ENCODE measurements around the gene C3orf18. TPM values are rescaled to one million over a fixed set of nuclear protein-coding genes. Genes with fewer than 3 reads are reported as not detected.
A peak's percentile ranks its signal among the peaks of the same experiment; 100 is the strongest.

The C3orf18 gene
- total and polyA plus RNA-seq, 12 donors, result 6.6 to 44.3 (median 14.7) TPM

DNA sequence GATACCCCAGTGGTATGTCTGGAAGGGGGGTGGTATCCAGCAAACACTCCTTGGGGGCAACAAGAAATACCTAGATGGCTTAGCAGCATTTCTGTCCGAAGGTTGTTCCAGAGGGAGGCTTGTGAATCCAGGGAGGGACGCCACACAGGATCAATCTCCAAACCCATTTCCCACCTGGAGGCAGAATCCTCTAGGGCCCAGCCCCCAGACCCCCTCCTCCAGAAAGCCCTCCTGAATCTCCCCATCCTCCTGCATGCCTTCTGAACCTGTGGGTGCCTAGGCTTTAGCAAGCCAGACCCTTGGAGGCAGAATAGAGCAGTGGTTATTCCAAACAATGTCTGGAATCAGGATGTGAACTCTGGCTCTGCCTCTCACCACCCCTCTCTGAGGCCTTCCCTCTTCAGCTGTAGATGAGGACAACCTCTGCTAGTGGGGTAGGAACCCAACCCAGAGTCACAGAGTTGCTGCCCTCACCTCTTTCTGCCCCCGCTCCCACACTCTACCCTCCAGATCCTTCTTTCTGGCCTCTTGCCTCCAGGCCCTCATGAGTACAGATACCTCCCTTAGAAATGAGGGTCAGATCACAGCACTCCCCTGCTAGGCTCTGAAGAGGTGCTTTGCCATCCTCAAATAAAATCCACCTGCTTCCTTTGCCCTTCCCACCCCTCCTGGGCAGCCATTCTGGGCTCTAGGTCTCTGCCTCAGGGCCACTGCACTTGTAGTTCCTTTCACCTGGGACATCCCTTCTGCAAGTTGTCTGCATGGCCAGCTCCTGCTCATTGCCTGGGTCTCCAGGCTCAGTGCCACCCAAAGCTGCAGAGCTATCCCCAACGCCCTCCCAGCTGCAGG is 35.9 kb upstream of the C3orf18 start:
- peaks cover 0 to 18% of the 10 kb centered on the region in 2 donors for H3K36me3 ChIP-seq (replicated peaks in 1 of 2)

DNA sequence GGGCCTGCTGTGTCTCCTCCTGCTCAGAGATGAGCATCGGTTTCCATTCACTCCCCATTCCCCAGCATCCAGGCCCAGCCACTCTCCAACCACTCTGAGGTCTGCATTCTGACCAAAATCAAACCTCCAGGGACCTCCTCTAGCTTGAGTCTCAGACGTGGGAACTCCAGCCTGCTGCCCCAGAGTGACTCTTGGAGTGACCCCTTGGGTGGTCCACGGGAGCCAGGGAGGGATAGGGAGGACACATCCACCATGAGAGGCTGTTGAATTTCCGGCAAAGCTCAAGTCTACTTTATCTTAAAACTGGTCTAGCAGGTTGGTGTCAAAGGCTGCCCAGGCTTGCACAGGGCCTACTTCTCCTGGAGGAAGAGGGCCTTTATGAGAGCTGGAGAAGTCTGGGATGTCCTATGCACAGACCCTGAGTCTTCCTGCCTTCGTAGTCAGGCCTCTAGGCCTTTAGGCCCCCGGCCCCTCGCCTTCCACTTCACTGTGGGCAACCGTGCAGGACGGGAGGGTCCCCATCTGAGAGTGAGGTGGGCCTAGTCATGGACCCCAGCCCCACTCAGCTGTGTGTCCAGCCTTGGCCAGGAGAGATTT is 35.1 kb upstream of the C3orf18 start:
- TF ChIP-seq, protein P1, sequence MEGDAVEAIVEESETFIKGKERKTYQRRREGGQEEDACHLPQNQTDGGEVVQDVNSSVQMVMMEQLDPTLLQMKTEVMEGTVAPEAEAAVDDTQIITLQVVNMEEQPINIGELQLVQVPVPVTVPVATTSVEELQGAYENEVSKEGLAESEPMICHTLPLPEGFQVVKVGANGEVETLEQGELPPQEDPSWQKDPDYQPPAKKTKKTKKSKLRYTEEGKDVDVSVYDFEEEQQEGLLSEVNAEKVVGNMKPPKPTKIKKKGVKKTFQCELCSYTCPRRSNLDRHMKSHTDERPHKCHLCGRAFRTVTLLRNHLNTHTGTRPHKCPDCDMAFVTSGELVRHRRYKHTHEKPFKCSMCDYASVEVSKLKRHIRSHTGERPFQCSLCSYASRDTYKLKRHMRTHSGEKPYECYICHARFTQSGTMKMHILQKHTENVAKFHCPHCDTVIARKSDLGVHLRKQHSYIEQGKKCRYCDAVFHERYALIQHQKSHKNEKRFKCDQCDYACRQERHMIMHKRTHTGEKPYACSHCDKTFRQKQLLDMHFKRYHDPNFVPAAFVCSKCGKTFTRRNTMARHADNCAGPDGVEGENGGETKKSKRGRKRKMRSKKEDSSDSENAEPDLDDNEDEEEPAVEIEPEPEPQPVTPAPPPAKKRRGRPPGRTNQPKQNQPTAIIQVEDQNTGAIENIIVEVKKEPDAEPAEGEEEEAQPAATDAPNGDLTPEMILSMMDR (IDR thresholded peaks at IDR 0.05), result no peak
- TF ChIP-seq POLR2A (IDR thresholded peaks at IDR 0.05), result no peak
- Histone ChIP-seq H3K27ac (peak overlapping the region in 4 of 5 donors; percentile 87 to 97 (median 92)), H3K4me1 (replicated peaks in 1 of 2) (peaks cover 31 to 34% of the 10 kb centered on the region in 2 donors), H3K27me3 (no peaks in the 10 kb centered on the region), H3K4me3 (no peak overlapping the region), H3K36me3 (replicated peaks in 1 of 2) (peaks cover 0 to 18% of the 10 kb centered on the region in 2 donors), H3K9me3 (replicated peaks in 1 of 3) (no peaks in the 10 kb centered on the region)
- WGBS, 4 donors, result 81 to 87% (median 84%) methylated on average over 8 to 9 of the region's 9 CpGs
- intact Hi-C loops (cut with DNase I), result no loop called here
- DNase-seq, result peak in 1 of 7 donors; percentile 14

More for the DNA sequence above, 35.9 kb upstream of the C3orf18 start:
- DNase-seq, result no peak
- Histone ChIP-seq H3K4me1 (replicated peaks in 1 of 2) (peaks cover 31 to 34% of the 10 kb centered on the region in 2 donors), H3K27ac (peak overlapping the region in 1 of 5 donors; percentile 97), H3K27me3 (no peaks in the 10 kb centered on the region), H3K9me3 (replicated peaks in 1 of 3) (no peaks in the 10 kb centered on the region), H3K4me3 (no peak overlapping the region)
- WGBS, 4 donors, result 69 to 95% (median 80%) methylated on average over 3 to 4 of the region's 4 CpGs
- TF ChIP-seq, protein P1 (IDR thresholded peaks at IDR 0.05), result no peak
- no peak for TF ChIP-seq POLR2A (IDR thresholded peaks at IDR 0.05)
- intact Hi-C loops (cut with DNase I), result no loop called here

DNA sequence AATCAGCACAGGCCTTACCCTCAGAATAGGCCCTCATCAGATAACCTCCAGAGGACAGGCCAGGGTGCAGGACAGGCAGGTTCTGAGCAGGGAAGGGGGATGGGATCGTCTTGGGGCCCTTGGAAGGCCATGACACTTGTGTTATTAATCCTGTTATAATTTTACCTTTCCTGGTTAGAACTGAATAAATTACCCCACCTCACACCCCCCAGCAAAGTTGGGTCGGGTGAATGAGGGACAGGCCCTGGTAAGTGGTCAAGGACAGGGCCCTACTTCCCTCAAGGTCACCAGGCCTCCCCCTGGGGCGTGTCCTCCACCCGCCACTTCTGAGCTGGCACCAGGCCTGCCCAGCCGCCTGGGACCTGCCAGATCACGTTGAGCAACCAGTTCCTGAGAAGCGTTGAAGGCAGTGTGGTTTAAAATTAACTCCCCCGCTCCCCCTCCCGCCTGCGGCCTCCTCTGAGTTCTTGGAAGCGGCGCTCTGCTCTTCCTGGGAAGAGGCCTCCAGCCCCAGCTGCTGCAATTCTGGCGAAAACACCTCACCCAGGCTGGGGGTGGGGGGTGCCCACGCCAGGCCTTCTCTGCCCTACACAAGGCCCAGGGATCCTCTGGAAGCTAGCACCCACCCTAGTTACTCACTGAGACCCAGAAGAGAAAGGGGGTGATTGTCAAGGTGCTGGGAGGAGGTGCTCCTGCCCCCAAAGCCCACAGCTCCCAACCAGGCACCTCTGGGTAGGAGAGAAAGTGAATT is 33.5 kb upstream of the C3orf18 start:
- 0 to 3% (median 1%) methylated on average over 6 to 14 of the region's 14 CpGs for WGBS, 4 donors
- Histone ChIP-seq H3K9me3 (replicated peaks in 1 of 3) (no peaks in the 10 kb centered on the region), H3K4me3 (peak overlapping the region in 1 of 4 donors; percentile 11), H3K27me3 (no peaks in the 10 kb centered on the region), H3K4me1 (replicated peaks in 1 of 2) (peaks cover 31 to 34% of the 10 kb centered on the region in 2 donors), H3K36me3 (replicated peaks in 1 of 2) (peaks cover 0 to 1% of the 10 kb centered on the region in 2 donors), H3K27ac (peak overlapping the region; percentile 67 to 97 (median 88))
- intact Hi-C loops (cut with DNase I), result no loop called here
- DNase-seq, result peak; percentile 92 to 98 (median 97)
- TF ChIP-seq, protein P1 (IDR thresholded peaks at IDR 0.05), result no peak
- TF ChIP-seq POLR2A (IDR thresholded peaks at IDR 0.05), result peak in 1 of 2 donors; percentile 47

All from adrenal gland (tissue), 12 donors.